GM12873 (cell line): ENCODE measurements around the gene NDUFB7.

Experiments
- CTCF ChIP-seq: IDR thresholded peaks from 2 replicates; pipeline ENCODE4 v1.5.1; 2012; ENCODE audit warnings: low read depth, mild to moderate bottlenecking, moderate library complexity, low read length, control low read depth; ENCODE audit not compliant: insufficient read depth; ENCODE audit errors: missing control alignments

NDUFB7 gene

GRCh38 chr19:14603990-14604387, 32.1 kb upstream of the NDUFB7 start:
- no peak for TF ChIP-seq CTCF

GRCh38 chr19:14599548-14600147, 27.8 kb upstream of the NDUFB7 start:
- TF ChIP-seq CTCF: no peak

DNA sequence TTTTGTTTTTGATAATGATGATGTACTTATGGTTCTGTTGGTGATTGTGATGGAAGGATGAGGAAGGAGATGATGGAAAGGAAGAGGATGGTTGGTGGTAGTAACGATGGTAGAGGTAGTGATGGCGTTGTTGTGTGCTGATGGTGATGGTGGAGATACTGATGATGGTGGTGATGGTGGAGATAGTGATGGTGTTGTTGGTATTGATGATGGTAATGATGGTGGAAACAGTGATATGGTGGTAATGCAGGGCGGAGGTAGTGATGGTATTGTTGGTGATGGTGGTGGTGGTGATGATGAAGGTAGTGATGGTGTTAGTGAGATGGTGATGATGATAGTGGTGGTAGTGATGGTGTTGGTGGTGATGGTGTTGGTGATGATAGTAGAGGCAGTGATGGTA, 23.7 kb upstream of the NDUFB7 start:
- no peak for TF ChIP-seq CTCF

GRCh38 chr19:14582894-14583340, 11.1 kb upstream of the NDUFB7 start, which contains the start of gene CLEC17A:
CLEC17A (plus strand) TSS chr19:14583084; CDS start chr19:14583161, 77 bp downstream.
- no peak for TF ChIP-seq CTCF

DNA sequence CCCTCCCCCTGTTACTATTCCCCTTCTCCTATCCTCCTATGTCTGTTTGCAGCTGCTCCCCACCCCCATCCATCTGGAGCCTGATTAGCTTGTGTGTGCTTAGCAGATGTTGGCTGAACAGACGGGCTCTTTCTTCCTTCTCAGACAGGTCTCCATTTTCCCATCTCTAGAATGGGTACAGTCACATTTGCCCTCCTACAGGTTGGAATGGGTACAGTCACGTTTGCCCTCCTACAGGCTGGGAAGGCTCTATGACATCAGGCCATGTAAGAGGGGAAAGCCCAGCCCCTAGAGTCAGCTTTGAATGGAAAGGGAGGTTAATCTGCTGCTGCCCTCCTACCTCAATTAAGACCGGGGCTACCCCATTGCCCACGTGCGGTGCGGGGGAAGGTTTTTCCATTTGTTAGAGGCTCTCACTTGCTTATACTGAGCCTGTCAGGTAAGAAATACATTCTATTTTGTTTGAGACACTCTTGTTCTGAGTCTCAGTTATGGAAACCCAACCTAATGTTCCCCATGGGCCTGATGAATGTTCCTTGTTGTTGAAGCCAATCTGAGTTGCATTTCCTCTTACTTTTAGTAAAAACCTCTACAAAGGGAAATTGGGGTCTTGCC, 8.9 kb upstream of the NDUFB7 start:
- peak; percentile 52 for TF ChIP-seq CTCF

DNA sequence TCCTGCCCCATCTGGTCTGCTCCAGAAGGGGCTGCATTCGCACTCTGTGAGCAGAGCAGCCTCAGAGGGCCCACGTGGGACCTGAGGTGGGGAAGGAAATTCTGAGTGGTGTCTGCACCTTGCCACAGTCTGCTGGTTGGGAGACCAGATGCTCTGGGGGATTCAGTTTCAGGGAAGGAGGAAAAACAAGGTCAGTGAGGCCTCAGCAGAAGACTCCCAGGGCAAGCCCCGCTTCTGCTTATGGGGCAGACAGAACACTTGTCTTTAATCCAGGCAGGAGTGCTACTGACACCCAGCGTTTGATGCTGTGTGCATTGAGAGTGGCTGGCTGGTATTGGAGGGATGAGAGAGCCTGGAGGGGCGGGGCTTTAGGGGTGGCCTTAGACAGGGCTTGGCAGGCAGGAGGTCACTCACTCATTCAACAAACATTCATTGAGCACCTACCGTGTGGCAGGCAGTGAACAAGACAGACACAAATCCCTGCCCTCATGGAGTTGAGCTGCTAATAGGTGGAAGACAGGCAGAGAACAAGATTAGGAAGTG, 6.1 kb upstream of the NDUFB7 start:
- TF ChIP-seq CTCF: no peak

- TF ChIP-seq CTCF: no peak
Observed at GRCh38 chr19:14577264-14577663, 5.4 kb upstream of the NDUFB7 start.
